Activated CD8-positive, alpha-beta memory T cell treated with anti-CD3 and anti-CD28 coated beads for 1 hour (primary cell): Measurements from ENCODE around the gene MACROD2.

Experiments used
- DNase-seq, 2 donors: peaks; one replicate each; pipeline ENCODE4 v3.0.0-alpha.2; 2020; ENCODE audit warnings: low read depth in 1 of 2; ENCODE audit errors: extremely low read depth in 1 of 2

Gene MACROD2

DNA sequence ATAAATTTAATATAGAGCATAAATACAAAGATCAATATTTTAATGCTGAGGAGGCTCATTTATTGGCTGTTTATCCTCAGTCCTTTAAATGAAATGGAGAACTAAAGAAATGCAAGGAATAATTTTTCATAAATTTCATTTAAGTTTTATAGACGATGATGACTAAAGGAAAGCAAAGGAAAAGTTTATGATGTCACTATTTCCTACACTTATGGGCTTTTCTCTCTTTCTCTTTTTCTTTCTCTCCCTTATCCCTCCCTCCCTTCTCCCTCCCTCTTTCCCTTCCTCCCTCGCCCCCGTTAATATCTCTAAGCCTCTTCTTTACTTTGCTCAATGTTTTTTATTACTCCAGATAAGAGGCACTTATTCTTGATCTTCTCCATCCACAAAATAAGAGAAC, 1231.8 kb downstream of the MACROD2 start:
- no peak for DNase-seq

DNA sequence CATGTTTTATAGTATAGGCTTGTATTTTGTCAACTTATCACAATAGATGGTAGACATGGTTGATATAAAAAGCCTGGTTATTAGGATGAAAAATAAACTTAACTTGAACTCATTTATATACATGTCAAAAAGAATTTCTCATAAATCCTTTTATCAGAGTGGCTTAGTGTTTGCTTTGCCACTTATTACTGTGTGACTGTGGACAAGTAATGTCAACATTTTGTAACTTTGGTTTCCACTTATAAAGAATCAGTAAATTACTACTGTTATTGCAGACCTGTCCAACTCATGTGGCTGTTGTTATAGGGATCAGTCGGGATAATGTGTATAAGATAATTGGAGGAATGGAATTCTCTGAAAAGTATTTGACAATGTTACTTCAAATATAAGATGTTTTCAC, 1236.9 kb downstream of the MACROD2 start:
- no peak for DNase-seq

DNA sequence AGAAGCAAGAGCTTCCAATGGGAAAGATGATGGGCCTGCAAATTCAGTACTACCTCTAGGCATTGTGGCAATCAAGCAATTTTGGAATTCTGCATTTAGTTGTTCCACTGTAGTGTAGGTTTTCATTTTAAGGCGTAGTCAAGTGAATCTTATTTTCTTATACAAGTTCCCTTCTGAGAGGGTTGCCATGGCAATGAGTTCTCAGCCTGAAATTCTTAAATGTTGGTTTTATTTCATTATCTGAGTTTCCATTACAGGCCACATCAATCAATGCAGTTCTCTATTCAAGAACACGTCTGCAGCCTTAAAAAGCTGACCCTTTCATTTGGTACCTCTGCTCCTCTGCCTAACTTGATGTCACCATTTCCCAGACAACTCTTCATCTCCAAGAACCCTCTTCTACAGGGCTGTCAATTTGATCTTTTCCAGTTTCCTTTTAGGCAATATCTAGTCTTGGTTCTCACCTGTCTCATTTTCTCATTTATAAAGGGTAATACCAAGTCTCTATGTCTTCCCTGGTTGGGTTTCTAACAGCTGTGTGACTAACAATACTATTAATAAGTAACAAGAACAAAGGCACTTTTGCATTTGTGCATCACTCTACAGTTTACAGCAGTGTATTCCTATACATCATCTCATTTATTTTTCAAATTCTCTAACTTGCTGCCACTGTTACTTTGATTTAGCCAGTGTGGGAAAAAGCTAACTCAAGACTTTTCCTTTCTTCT, 1240.3 kb downstream of the MACROD2 start:
- no peak for DNase-seq

DNA sequence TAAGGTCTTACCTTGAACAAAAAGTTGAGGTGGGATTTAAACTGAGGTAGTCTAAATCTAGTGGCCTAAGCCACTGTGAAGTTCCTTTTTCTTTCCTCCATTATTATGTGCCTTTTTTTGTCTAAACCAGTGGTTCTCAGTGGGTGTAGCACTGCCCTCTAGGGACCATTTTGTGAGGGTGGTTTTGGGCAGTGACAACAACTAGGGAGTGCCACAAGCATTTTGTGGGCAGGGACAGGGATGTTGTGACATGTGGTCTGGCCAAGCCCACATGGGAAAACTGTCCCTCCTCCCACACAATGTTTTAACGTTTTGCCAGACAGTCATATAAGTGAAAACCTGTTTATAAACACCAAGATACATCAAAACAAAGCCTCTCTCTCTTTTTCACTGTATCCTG, 1241.5 kb downstream of the MACROD2 start:
- no peak for DNase-seq

DNA sequence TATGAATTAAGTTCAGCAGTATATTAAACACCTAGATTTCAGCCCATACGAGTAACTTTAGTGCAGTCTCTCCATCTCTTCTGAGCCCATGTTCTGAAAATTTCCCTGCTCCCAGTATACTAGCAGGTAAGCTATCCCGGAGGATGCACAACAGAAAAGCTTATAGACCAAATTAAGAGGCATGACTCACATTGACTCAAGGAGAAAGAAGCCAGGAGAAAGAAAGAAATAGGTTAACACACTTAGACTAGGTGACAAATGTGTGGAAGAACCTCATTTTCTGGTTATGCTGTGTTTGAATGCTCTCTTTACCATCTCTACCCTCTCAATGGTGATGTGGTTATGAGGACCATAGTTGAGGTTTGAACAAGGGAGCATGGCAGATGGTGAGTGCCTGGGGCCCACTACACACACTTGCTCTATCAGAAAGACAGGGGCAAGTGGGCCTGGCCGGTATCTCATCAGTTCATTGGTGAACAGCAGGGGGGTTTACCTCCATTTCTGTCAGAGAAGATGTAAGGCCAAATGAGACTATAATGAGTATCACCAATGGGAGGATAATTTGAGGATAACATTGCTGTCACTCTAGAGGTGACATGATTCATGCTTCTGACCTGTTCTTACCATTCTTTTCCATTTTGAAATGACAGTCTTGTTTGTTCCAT, 1244.4 kb downstream of the MACROD2 start:
- DNase-seq, result no peak

DNA sequence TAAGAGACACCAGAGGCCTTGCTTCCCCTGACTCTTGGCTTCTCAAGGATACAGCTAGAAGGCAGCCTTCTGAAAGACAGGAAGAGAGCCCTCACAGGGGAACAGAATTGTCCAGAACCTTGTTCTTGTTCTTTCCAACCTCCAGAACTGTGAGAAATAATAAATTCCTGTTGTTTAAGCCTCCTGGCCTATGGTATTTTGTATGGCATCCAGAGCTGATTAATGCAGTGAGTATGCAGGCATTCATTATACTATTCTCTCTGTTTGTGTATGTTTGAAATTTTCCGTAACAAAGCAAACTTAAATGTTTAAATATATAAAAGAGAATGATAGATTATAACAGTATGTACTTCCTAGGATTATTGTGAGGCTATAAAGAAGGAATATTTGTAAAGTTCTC, 1245.5 kb downstream of the MACROD2 start:
- no peak for DNase-seq

DNA sequence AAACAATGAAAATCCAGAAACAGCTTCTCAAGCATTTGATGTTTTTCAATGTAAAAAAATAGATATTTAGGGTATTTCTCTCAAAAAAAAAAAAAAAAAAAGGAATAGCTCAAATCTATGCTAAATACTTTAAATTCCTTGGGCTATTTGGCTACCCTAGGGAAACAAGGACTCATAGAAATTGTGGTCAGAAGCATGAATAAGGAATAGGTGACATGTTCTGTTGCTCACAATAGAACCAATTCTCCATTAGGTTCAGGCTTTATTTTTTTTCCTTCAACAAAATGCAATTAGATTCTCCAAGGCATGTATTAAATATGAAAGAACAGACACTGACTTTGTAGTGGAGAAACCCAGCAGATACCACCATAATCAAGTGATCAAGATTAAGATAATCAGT, 1246.4 kb downstream of the MACROD2 start:
- no peak for DNase-seq

DNA sequence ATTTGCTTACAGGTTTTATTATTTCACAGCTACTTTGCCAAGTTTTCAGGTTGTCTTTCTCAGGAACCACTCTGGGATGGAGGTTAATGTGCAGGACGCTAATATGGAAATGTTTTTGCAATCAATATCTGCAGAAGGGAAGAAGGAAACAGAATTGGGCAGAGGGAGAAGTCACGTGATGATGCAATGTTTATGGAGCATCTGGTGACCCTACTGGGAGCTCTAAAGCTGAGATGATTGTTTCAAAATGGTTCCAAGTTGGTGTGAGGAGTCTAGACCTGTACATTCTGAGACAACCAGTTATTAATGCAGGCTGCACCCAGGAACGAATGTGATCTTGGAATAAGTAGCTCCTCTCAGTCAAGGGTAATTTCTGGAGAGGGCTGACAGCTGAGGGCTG, 1247.5 kb downstream of the MACROD2 start:
- DNase-seq, result no peak

DNA sequence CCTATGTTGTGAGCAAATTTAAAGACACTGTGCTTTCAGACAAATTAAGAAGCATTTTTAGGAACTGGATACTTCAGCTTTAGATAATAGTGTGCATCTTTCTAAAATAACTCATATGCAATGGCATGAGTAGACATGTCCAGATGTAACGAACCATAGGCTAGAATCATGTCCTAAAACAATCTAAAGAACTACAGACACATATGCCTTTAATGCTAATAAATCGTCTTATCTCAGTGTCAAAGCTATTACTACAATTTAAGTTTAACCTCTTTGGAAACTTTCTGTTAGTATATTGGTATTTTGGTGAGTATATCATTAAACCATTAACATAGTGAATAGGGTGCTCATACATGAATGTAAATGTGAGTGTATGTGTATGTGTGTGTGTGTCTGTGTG, 1250.6 kb downstream of the MACROD2 start:
- DNase-seq, result no peak

DNA sequence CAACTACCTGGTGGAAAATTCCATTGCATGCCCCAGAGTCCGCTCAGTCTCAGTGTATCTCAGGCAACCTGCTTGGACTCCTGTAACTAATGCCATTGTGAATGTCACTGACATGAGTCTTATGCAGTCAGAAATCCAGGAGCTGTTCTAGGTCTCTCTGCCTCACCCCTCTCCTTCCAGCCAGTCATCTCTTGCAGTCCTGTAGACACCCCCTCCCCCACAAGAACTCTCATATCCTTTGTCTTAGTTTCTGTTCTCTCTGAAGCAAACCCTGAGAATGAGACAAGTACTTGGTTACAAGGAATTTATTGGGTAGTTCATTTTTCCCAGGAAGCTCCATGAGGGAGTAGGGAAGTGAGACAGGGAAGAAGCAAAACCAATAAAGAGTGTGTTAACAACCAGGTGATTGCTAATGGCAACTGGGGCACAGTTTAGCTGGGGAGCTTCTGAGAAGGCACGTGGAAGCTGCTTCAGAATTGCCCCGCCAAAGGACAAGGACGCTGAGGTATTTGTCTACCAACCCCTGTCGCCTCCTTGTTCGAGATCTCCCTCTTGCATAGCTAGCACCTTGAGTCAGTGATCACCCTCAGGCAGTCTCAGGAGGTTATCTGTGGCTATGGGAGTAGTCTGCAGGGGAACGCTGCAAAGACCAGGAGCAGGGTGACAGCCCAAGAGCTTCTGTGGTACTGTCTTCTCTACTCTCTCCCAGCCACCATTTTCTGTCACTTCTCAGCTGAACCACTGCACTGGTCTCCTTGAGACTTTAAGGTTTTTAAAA, 1253.5 kb downstream of the MACROD2 start:
- no peak for DNase-seq

DNA sequence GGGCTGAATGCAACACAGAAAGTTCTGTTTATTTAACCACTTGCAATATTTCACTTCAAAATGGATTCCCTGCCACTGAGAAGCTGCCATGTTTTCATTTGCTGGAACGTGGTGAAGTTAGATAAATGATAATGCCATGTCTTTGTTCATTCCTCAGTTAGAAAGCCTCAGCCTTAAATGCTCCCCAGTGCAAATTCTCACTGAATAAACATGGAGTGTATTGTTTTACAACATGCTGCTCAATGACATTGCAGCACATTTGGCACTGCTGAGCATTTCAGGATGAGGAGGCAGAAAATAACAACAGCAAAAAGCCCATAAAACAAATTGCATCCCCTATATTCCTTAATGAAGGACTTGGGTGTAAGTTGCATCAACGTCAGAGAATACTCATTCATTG, 1255.9 kb downstream of the MACROD2 start:
- no peak for DNase-seq

DNA sequence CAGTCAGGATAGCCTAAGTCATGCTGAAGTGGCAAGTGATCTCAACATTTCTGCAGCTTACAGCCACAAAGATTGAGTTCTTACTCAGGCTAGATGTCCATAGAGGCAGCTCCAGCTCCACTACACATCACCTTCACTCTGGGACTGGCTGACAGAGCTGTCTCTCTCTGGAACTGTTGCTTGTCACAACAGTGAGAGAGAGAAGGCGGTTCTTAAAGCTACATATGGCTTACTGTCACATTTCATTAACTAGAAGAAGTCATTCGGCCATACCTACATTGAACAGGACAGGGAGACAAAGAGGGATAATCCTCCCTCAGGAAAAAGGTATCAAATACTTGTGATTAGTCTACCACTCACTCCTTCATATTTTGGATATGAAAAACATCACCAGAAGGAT, 1257.0 kb downstream of the MACROD2 start:
- DNase-seq, result no peak

DNA sequence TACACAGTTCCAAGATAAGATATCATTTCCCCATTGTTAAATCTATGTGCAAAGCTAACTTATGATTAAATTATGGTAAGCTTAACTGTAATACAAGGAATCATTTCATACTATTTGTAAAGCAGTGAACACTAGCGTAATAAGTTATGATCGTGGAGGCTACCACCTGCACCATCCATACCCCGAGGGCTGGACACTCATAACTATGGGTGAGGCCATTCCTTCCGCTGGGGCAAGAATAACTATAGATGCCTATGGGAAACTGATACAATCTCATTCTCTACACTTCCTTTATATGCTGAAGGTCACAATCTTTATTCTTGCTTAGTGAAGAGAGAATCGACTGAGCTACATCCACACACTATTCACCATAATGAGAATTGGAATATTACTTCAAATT, 1258.1 kb downstream of the MACROD2 start:
- no peak for DNase-seq

DNA sequence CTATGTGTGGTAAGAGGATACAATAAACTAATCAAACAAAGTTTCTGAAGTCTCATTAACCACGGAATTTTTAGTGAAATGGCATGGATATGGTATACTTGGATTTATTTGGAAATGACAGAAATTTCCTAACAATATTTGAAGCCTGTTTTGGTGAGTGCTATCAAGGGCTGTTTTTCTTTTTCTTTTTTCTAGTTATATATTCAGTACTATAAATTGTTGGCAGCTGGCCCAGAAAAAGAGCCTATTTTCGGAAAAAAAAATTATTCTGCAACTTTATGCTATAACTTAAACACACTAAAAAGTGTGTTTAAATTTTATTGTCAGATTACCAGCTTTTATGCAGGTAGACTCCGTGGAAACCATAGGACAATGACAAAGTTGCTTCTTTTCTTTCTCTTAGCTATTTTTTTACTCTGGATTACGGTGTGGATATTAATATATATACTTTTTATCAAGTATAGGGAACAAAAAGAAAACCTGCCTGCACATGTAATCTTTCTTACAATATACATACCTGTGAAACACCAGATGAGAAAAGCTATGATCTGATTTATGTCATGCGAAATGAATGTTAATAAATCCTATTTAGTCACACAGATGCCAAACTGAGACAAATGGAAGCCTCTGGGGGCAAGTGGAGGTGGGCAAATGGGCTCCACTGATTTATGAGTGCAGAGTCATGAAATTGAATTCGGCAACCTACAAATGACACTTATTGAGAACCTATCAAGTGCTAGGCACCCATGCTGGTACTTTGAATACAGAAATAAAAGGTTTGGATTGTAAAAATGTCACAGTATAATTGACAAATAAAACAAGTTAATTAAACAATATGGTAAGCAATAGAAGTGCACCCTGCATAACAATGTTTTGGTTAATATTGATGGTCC, 1261.6 kb downstream of the MACROD2 start:
- no peak for DNase-seq

DNA sequence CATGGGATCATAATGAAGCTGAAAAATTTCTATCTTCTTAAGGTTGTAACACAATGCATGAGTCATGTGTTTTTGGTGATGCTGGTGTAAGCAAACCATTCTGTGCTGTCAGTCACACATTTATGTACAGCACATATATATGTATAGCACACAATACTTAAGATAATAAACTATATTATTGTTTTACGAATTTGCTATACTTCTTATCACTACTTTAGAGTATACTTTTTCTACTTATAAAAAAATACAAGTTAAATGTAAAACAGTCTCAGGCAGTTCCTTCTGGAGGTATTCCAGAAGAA, 1262.2 kb downstream of the MACROD2 start:
- no peak for DNase-seq

DNA sequence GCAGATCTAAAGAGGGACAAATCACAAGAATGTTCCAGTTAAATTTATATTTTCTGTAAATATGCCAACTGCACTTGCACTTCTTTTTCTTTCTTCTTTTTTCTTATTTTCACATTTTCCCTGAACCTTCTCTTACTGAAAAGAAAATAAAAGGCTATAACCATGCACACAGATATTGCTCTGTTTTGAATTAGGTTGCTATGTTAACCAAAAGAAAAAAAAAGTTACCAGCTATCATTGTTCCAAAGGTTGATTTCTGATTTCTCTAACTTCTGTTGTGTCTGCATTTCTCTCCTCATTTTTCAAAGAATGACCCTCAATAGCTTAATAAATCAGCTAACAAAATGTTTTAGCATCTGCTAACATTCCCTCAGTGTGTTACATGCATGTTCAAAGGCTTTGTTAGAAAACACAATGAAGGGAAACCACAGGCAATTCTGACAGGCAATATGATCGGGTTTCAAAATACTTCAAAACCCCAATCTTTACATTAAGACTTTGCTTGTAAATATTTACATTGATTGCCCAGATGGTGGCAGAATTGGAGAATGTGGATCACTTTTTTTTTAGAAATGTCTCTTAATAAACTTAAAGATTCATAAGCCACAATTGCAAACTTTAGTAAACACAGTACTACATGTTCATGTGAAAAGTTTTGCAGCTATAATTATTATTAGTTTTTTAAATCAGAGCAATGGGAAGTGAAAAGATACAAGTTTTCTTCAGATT, 1270.4 kb downstream of the MACROD2 start:
- DNase-seq, result no peak

DNA sequence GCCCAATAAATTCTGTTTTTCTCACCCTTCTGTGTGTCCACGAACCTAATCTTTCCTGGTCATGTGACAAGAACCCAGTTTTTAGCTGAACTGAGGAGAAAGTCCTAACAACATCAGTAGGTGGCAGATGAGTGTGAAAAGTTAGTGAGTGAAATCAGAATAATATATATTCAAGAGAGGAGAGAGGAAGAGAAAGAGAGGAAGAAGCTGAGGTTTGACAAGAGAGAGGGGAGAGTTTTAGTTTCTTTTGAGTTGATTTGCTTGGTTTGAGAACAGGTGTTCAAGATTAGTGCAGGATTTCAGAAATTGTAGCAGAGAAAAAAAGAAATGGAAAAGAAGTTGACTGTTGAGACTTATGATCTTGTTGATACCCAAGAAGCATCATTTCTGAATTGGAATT, 1272.6 kb downstream of the MACROD2 start:
- no peak for DNase-seq

DNA sequence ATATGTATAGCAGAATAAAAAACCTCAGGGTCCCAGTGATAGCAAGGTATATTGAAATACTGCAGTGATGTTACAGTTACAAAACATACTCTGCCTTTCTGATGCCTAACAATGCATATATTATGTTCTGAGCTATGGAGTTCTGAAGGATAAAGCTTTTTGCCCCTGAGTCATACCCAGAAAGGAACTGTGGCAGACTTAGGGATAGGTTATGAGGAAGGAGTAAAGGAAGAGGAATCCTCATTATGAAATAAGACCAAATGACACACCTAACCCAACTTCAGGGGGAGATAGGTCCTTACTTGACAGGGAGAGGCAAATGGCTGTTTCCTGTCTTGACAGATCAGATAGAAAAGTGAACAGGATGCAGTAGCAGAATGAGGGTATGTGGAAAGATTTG, 1282.7 kb downstream of the MACROD2 start:
- DNase-seq, result no peak

DNA sequence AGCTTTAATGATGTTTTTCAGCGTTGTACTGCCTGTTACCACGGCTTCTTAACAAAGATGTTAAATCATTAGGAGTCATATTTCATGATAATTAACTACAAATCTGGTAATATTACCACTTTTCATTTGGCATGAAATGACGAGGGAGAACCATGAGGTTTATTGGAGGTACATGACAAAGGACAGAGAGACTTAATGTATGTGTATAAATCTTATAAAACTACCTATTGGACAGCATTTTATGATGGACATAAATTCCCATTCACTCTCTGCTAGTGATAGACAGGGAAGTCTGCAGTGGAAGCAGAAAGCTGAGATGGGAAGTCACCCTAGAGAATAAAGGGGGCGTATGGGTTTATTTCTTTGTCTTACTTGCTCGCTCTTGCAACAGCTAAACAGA, 1292.0 kb downstream of the MACROD2 start:
- no peak for DNase-seq

DNA sequence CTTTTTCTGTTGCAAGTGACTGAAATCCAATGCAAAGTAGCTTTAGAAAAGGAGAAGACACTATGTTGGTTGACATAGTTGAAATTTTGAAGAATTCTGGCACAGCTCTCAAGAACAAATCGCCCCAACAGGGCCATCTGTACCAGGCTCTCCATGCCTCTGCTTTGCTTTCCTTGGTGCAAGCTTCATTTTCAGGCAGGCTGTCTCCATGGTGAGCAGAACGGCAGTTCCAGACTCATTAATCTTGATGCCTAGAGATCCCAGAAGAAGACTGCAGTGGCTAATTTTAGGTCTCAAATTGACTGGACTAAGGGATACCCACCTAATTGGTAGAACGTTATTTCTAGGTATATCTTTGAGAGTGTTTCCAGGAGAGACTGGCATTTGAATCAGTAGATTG, 1292.8 kb downstream of the MACROD2 start:
- DNase-seq, result no peak

DNA sequence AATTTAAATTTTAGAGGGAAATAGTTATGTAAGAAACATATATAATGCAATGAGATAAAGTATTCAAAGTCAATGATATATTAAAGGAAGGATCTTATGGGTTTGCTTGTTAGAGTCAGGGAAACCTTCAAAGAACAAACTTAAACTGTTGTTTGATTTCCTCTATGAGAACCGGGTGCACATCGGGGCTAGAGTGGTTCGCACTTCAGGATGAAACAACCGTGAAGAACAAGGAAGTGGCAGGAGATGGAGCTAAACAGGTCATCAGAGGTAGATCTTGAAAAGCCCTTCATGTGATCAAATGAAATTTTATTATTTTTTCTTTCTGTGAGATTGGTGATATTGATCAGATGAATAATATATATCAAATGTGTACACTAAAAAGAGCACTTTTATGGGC, 1294.0 kb downstream of the MACROD2 start:
- DNase-seq, result no peak
